AG04450 (cell line): ENCODE measurements around the gene DCUN1D3. TPM values are rescaled to one million over a fixed set of nuclear protein-coding genes. Genes with fewer than 3 reads are reported as not detected.

Experiments
- CTCF ChIA-PET: fragments of 300-600, 350-600 bp; formaldehyde crosslinking; extraction: SDS; loops from one replicate; lab custom pipeline; 2022; ENCODE audit warnings: antibody characterized with exemption, inconsistent platforms; lab: Charles Lee
- POLR2A ChIA-PET: fragments of 350-600 bp; formaldehyde crosslinking; extraction: SDS; loops from one replicate; lab custom pipeline; 2021; ENCODE audit warnings: antibody characterized with exemption, inconsistent platforms; lab: Yijun Ruan, JAX
- DNase-seq: peaks from one replicate; pipeline ENCODE4 v3.0.0-alpha.2; 2011; ENCODE audit warnings: low read depth, low spot score
- H3K27ac ChIP-seq: one replicate; pipeline ENCODE4 v1.5.1; 2012; ENCODE audit warnings: low read depth, low read length, control low read depth
- H3K27me3 ChIP-seq: one replicate; pipeline ENCODE4 v1.6.0; 2012; ENCODE audit warnings: low read length; ENCODE audit not compliant: control insufficient read depth, insufficient read depth
- H3K4me3 ChIP-seq: 2 replicates; pipeline ENCODE4 v1.5.1; 2011; ENCODE audit warnings: mild to moderate bottlenecking, low read depth, low read length, control low read depth
- H3K9me3 ChIP-seq: 2 replicates; pipeline ENCODE4 v1.5.1; 2012; ENCODE audit warnings: low read length; ENCODE audit not compliant: control insufficient read depth, insufficient read depth
- CTCF ChIP-seq: IDR thresholded peaks from 2 replicates; pipeline ENCODE4 v1.5.1; 2011; ENCODE audit warnings: low read depth, low read length, control low read depth, inconsistent platforms
- polyA plus RNA-seq: library from polyadenylated mRNA; depleted of rRNA; stranded (reverse); fragments of >200 nt; gene quantifications from 2 replicates; pipeline ENCODE4 v1.2.3, GENCODE V29; 2011

The DCUN1D3 gene
- polyA plus RNA-seq, 1 experiment, result 11.3 TPM

GRCh38 chr16:20818929-20819585, 81.1 kb downstream of the DCUN1D3 start:
- CTCF ChIA-PET, result interaction anchor here (0.6 to 1.0 kb wide), 2 partner anchors 12 to 481 kb away, joined by 3 to 4 read pairs; no protein-coding TSS in a partner anchor
- Histone ChIP-seq H3K4me3 (no peak overlapping the region), H3K9me3 (no peaks in the 10 kb centered on the region), H3K27me3 (no peaks in the 10 kb centered on the region), H3K27ac (no peak overlapping the region)
- POLR2A ChIA-PET, result no interaction called here
- no peak for DNase-seq
- TF ChIP-seq CTCF, result no peak

DNA sequence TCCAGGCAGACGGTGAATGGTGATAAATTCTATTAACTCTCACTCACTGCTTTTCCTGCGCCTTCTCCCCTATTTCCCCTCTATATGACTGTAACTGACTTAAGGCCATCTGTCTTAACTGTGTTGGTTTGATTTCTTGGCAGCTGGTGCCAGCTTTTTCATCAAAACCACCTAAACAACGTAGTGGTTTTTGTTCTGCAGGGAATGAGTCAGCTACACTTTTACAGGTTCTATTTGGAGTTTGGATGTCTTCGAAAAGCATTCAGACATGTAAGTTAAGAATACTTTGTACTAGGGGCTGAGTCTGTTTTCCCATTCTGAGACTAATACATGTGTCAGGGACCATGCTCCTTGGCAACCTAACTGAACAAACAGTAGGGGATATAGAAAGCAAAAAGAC, 85.4 kb downstream of the DCUN1D3 start:
- no peaks in the 10 kb centered on the region for H3K9me3 ChIP-seq
- ChIA-PET POLR2A (no interaction called here), CTCF (interaction anchor here (0.6 kb wide), 1 partner anchor 9 kb away, joined by 10 read pairs; the partner anchor contains the start of genes ERI2 and REXO5)
- H3K27ac ChIP-seq, result no peak overlapping the region
- no peak overlapping the region for H3K4me3 ChIP-seq
- no peaks in the 10 kb centered on the region for H3K27me3 ChIP-seq
- DNase-seq, result no peak
- TF ChIP-seq CTCF, result no peak

GRCh38 chr16:20812510-20812909, 87.6 kb downstream of the DCUN1D3 start:
- POLR2A ChIA-PET, result no interaction called here

DNA sequence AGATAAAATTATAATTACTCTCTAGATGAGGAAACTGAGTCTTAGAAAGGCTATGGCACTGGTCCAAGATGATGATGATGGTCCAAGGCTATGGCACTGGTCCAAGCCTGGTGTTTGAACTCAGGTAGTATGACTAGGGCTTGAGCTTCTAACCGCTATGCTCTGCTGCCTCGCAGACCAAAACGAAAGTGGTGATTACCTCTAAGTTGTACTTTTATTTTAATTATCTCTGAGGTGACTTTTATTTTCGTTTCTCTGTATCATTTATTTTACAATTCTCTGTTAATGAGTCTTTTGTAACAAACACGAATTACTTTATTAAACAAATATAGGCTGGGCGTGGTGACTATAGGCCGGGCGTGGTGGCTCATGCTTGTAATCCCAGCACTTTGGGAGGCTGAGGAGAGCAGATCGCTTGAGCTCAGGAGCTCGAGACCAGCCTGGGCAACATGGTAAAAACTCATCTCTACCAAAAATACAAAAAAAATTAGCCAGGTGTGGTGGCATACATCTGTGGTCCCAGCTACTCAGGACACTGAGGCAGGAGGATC, 88.2 kb downstream of the DCUN1D3 start:
- TF ChIP-seq CTCF, result no peak
- DNase-seq, result no peak
- no peaks in the 10 kb centered on the region for H3K27me3 ChIP-seq
- no peak overlapping the region for H3K4me3 ChIP-seq
- no peak overlapping the region for H3K27ac ChIP-seq
- CTCF ChIA-PET, result interaction anchor here (1.2 kb wide), 1 partner anchor 290 kb away, joined by 4 read pairs; no protein-coding TSS in a partner anchor
- POLR2A ChIA-PET, result no interaction called here
- H3K9me3 ChIP-seq, result no peaks in the 10 kb centered on the region

More at GRCh38 chr16:20812510-20812909, 87.6 kb downstream of the DCUN1D3 start:
- TF ChIP-seq CTCF, result no peak
- no peaks in the 10 kb centered on the region for H3K9me3 ChIP-seq
- no peaks in the 10 kb centered on the region for H3K27me3 ChIP-seq
- H3K4me3 ChIP-seq, result no peak overlapping the region
- H3K27ac ChIP-seq, result no peak overlapping the region
- CTCF ChIA-PET, result interaction anchor here (1.2 kb wide), 1 partner anchor 290 kb away, joined by 4 read pairs; no protein-coding TSS in a partner anchor
- no peak for DNase-seq

- DNase-seq, result no peak
- Histone ChIP-seq H3K9me3 (no peaks in the 10 kb centered on the region), H3K4me3 (no peak overlapping the region), H3K27me3 (no peaks in the 10 kb centered on the region), H3K27ac (no peak overlapping the region)
- ChIA-PET CTCF (interaction anchor here (0.6 kb wide), 1 partner anchor 294 kb away, joined by 3 read pairs; no protein-coding TSS in a partner anchor), POLR2A (no interaction called here)
- TF ChIP-seq CTCF, result no peak
These were observed 92.3 kb downstream of the DCUN1D3 start for GRCh38 chr16:20807862-20808261.
